Left cardiac atrium (tissue), 4 donors: ENCODE results near the gene MS4A7. TPM values are rescaled to one million over a fixed set of nuclear protein-coding genes. Genes with fewer than 3 reads are reported as not detected.
A peak's percentile ranks its signal among the peaks of the same experiment; 100 is the strongest.

Source experiments
- ATAC-seq, 2 donors: fragments of 200-7000 bp; cut with Tn5 transposase; one replicate each; pipeline ENCODE4 v1.9.1; 2020; ENCODE audit warnings: mild to moderate bottlenecking in 2 of 2, moderate library complexity in 2 of 2
- DNase-seq: peaks from one replicate; pipeline ENCODE4 v3.0.0-alpha.2; 2020
- intact Hi-C, 2 donors: fragments of 100-400 bp; cut with DNase I; formaldehyde crosslinking; loops; one replicate each; pipeline versions ENCODE4 v1.14.1 to v1.15.1; 2022 to 2023
- total RNA-seq, 2 donors: library from RNA; stranded (reverse); fragmentation: NEBNext Ultra II Directional; extraction: Animal tissue kit (Norgen Biotek cat#: 25700); gene quantifications; one replicate each; pipeline ENCODE4 v1.2.1, GENCODE V29; 2021
- donor health status: DM: no; HTN: yes; CAD: no.
- donor health status: DM: no; HTN: yes; CAD: no; lungs with severe emphysema.
- donor health status: DM: yes; HTN: yes; CAD: no.
- donor health status: Dilated cardiomyopathy.

The MS4A7 gene
- total RNA-seq, 2 donors from 2014 or later = 33.1 to 37.1 TPM

GRCh38 chr11:60367896-60368295 lies 10.4 kb upstream of the MS4A7 start:
- no peak for ATAC-seq
- DNase-seq = no peak
- intact Hi-C loops = loop anchor here in 1 of 2 donors (10.0 kb wide), 1 partner anchor 247 kb away; no protein-coding TSS in a partner anchor

- intact Hi-C loops = no loop called here
- ATAC-seq (no peak), DNase-seq (no peak)
Measured at GRCh38 chr11:60370252-60370810, 8.0 kb upstream of the MS4A7 start.

GRCh38 chr11:60370811-60371298 lies 7.5 kb upstream of the MS4A7 start:
- ATAC-seq = no peak
- DNase-seq = no peak
- intact Hi-C loops = no loop called here

GRCh38 chr11:60371386-60371785 lies 6.9 kb upstream of the MS4A7 start:
- no peak for DNase-seq
- ATAC-seq = no peak
- intact Hi-C loops = no loop called here

- ATAC-seq = no peak
Measured at GRCh38 chr11:60371854-60372253, 6.5 kb upstream of the MS4A7 start.

GRCh38 chr11:60372767-60373166 lies 5.6 kb upstream of the MS4A7 start:
- ATAC-seq = no peak
- intact Hi-C loops = no loop called here
- DNase-seq = no peak

More at GRCh38 chr11:60371854-60372253, 6.5 kb upstream of the MS4A7 start:
- intact Hi-C loops = no loop called here
- no peak for DNase-seq

- DNase-seq (no peak), ATAC-seq (no peak)
- intact Hi-C loops = no loop called here
Measured at GRCh38 chr11:60375316-60375715, 3.0 kb upstream of the MS4A7 start.

- DNase-seq = no peak
- ATAC-seq = no peak
- intact Hi-C loops = no loop called here
Measured at GRCh38 chr11:60376601-60377000, 1.7 kb upstream of the MS4A7 start.

- peak; percentile 59 to 80 for ATAC-seq
- DNase-seq = peak; percentile 41
- intact Hi-C loops = no loop called here
Measured at GRCh38 chr11:60377401-60378136, 763 bp upstream of the MS4A7 start.

- intact Hi-C loops = no loop called here
- DNase-seq (no peak), ATAC-seq (peak; percentile 27 to 88)
Measured at GRCh38 chr11:60389279-60389910, 11.1 kb downstream of the MS4A7 start.

GRCh38 chr11:60390419-60390818 lies 12.1 kb downstream of the MS4A7 start:
- DNase-seq (no peak), ATAC-seq (peak in 1 of 2 donors; percentile 14)
- intact Hi-C loops = no loop called here

GRCh38 chr11:60392361-60392760 lies 14.0 kb downstream of the MS4A7 start:
- ATAC-seq = no peak
- intact Hi-C loops = no loop called here
- DNase-seq = no peak

- no peak for DNase-seq
- intact Hi-C loops = no loop called here
- ATAC-seq = no peak
Measured at GRCh38 chr11:60393016-60393415, 14.7 kb downstream of the MS4A7 start.

- no peak for DNase-seq
- no peak for ATAC-seq
- intact Hi-C loops = no loop called here
Measured at GRCh38 chr11:60394666-60395380, 16.5 kb downstream of the MS4A7 start.

GRCh38 chr11:60396382-60396781 lies 18.1 kb downstream of the MS4A7 start, which contains the start of gene MS4A14:
MS4A14 (plus strand) TSS chr11:60396459; CDS start chr11:60396579, 120 bp downstream.
- ATAC-seq (peak in 1 of 2 donors; percentile 59), DNase-seq (no peak)
- intact Hi-C loops = no loop called here

GRCh38 chr11:60396799-60397198 lies 18.5 kb downstream of the MS4A7 start:
- intact Hi-C loops = no loop called here
- ATAC-seq (peak in 1 of 2 donors; percentile 58), DNase-seq (no peak)

GRCh38 chr11:60420015-60420414 lies 41.7 kb downstream of the MS4A7 start:
- DNase-seq (no peak), ATAC-seq (no peak)
- intact Hi-C loops = no loop called here

GRCh38 chr11:60422609-60423008 lies 44.3 kb downstream of the MS4A7 start:
- intact Hi-C loops = no loop called here
- DNase-seq (no peak), ATAC-seq (no peak)

GRCh38 chr11:60428517-60428916 lies 50.2 kb downstream of the MS4A7 start:
- no peak for ATAC-seq
- DNase-seq = no peak
- intact Hi-C loops = no loop called here

GRCh38 chr11:60429272-60429671 lies 50.9 kb downstream of the MS4A7 start, which contains the start of gene MS4A5:
MS4A5 (plus strand) TSS chr11:60429572; CDS start chr11:60429675, 103 bp downstream.
- intact Hi-C loops = no loop called here
- no peak for ATAC-seq
- DNase-seq = no peak
